Measurements from ENCODE around the gene COMMD7. TPM values are rescaled to one million over a fixed set of nuclear protein-coding genes. Genes with fewer than 3 reads are reported as not detected.

COMMD7 gene
- polyA plus RNA-seq, 3 donors, result 46.2 to 133 (median 120) TPM

GRCh38 chr20:32685541-32686529 lies 57.4 kb downstream of the COMMD7 start:
- intact Hi-C loops (cut with micrococcal nuclease), result no loop called here
- Histone ChIP-seq H3K9me3 (replicated peaks in 1 of 2; ENCODE audit: control insufficient read depth in 1 of 2, insufficient read depth in 1 of 2, low read length in 2 of 2) (no peaks in the 10 kb centered on the region), H4K20me1 (ENCODE audit: insufficient read depth, low read length) (no peaks in the 10 kb centered on the region), H3K4me3 (replicated peaks in 1 of 3; ENCODE audit: low read depth in 2 of 3, low read length in 3 of 3) (peak overlapping the region in 1 of 3 experiments; percentile 18), H2AFZ (ENCODE audit: insufficient read depth, low read depth, low read length, poor library complexity, severe bottlenecking) (peak overlapping the region; percentile 47), H3K79me2 (ENCODE audit: insufficient read depth, low read length) (no peaks in the 10 kb centered on the region), H3K4me2 (replicated peaks; ENCODE audit: extremely low read depth, low read length, poor library complexity, severe bottlenecking) (peak overlapping the region; percentile 34), H3K36me3 (replicated peaks in 1 of 2; ENCODE audit: control insufficient read depth in 1 of 2, insufficient read depth in 2 of 2, low read length in 2 of 2) (no peaks in the 10 kb centered on the region), H3K27ac (ENCODE audit: low read depth in 1 of 2, low read length in 2 of 2) (peak overlapping the region in 1 of 2 donors; percentile 34), H3K9ac (ENCODE audit: insufficient read depth, low read length, poor library complexity, severe bottlenecking) (no peak overlapping the region), H3K27me3 (ENCODE audit: control insufficient read depth in 2 of 2, insufficient read depth in 2 of 2, low read length in 2 of 2) (no peaks in the 10 kb centered on the region), H3K4me1 (ENCODE audit: control insufficient read depth in 1 of 2, insufficient read depth in 2 of 2, low read length in 2 of 2) (peaks cover 22 to 33% of the 10 kb centered on the region in 2 donors)
- H3K27ac Mint-ChIP-seq, result peak overlapping the region in 6 of 7 donors; percentile 60 to 86 (median 67)
- H3K4me1 Mint-ChIP-seq, result peaks cover 34% of the 10 kb centered on the region
- 26% methylated on average over 10 of the region's 17 CpGs for WGBS (ENCODE audit: insufficient coverage)
- H3K9me3 Mint-ChIP-seq, result peaks cover 0 to 2% (median 0%) of the 10 kb centered on the region in 7 donors
- peak overlapping the region in 1 of 2 donors; percentile 78 for H3K4me3 Mint-ChIP-seq
- TF ChIP-seq CTCF (IDR thresholded peaks at IDR 0.05), result no peak
- peak; percentile 40 to 67 (median 59) for DNase-seq
- H3K27me3 Mint-ChIP-seq (ENCODE audit: low read depth in 3 of 3), result peaks cover 0 to 3% (median 0%) of the 10 kb centered on the region in 3 donors
- peaks cover 5 to 8% of the 10 kb centered on the region in 2 donors for H3K36me3 Mint-ChIP-seq

- H2AFZ ChIP-seq (ENCODE audit: insufficient read depth, low read depth, low read length, poor library complexity, severe bottlenecking), result no peak overlapping the region
- Mint-ChIP-seq H3K9me3 (peaks cover 0 to 2% (median 0%) of the 10 kb centered on the region in 7 donors), H3K36me3 (peaks cover 0 to 3% of the 10 kb centered on the region in 2 donors), H3K4me3 (no peak overlapping the region), H3K27ac (no peak overlapping the region), H3K27me3 (ENCODE audit: low read depth in 3 of 3) (peaks cover 0 to 3% (median 0%) of the 10 kb centered on the region in 3 donors), H3K4me1 (peaks cover 44% of the 10 kb centered on the region)
- H3K4me1 ChIP-seq (ENCODE audit: control insufficient read depth in 1 of 2, insufficient read depth in 2 of 2, low read length in 2 of 2), result peaks cover 26 to 40% of the 10 kb centered on the region in 2 donors
- H3K4me3 ChIP-seq (replicated peaks in 1 of 3; ENCODE audit: low read depth in 2 of 3, low read length in 3 of 3), result no peak overlapping the region
- H3K4me2 ChIP-seq (replicated peaks; ENCODE audit: extremely low read depth, low read length, poor library complexity, severe bottlenecking), result no peak overlapping the region
- 73% methylated on average over 9 of the region's 11 CpGs for WGBS (ENCODE audit: insufficient coverage)
- no peaks in the 10 kb centered on the region for H3K9me3 ChIP-seq (replicated peaks in 1 of 2; ENCODE audit: control insufficient read depth in 1 of 2, insufficient read depth in 1 of 2, low read length in 2 of 2)
- DNase-seq, result no peak
- no peak for TF ChIP-seq CTCF (IDR thresholded peaks at IDR 0.05)
- H3K79me2 ChIP-seq (ENCODE audit: insufficient read depth, low read length), result no peaks in the 10 kb centered on the region
- H3K9ac ChIP-seq (ENCODE audit: insufficient read depth, low read length, poor library complexity, severe bottlenecking), result no peak overlapping the region
- H3K36me3 ChIP-seq (replicated peaks in 1 of 2; ENCODE audit: control insufficient read depth in 1 of 2, insufficient read depth in 2 of 2, low read length in 2 of 2), result no peaks in the 10 kb centered on the region
- no peak overlapping the region for H3K27ac ChIP-seq (ENCODE audit: low read depth in 1 of 2, low read length in 2 of 2)
- H4K20me1 ChIP-seq (ENCODE audit: insufficient read depth, low read length), result no peaks in the 10 kb centered on the region
- intact Hi-C loops (cut with micrococcal nuclease), result no loop called here
- no peaks in the 10 kb centered on the region for H3K27me3 ChIP-seq (ENCODE audit: control insufficient read depth in 2 of 2, insufficient read depth in 2 of 2, low read length in 2 of 2)
Measured at GRCh38 chr20:32682508-32682987, 60.7 kb downstream of the COMMD7 start.

Data from CD14-positive monocyte (primary cell).